GM21825 (cell line): ENCODE data around the gene PIGS.

ENCODE experiments used
- ATAC-seq: cut with Tn5 transposase; IDR thresholded peaks from one replicate; pipeline ENCODE4 v1.9.1; 2021; ENCODE audit warnings: mild to moderate bottlenecking, moderate library complexity; ENCODE audit not compliant: unreplicated experiment

Gene PIGS

GRCh38 chr17:28511858-28512461, 59.4 kb downstream of the PIGS start:
- ATAC-seq: no peak

- ATAC-seq: no peak
Measured at GRCh38 chr17:28509789-28510188, 61.5 kb downstream of the PIGS start.

GRCh38 chr17:28508211-28508724, 63.1 kb downstream of the PIGS start:
- no peak for ATAC-seq

- no peak for ATAC-seq
Measured at GRCh38 chr17:28507567-28508203, 63.6 kb downstream of the PIGS start.

GRCh38 chr17:28506763-28507487, 64.4 kb downstream of the PIGS start:
- no peak for ATAC-seq

- no peak for ATAC-seq
Measured at GRCh38 chr17:28505986-28506665, 65.2 kb downstream of the PIGS start, which contains the start of gene FOXN1. TSS of gene FOXN1 (plus strand) at chr17:28506348. CDS start at chr17:28523970, 17,622 bp downstream.

GRCh38 chr17:28503420-28503819, 67.9 kb downstream of the PIGS start:
- no peak for ATAC-seq
